Mesenchymal stem cell (in vitro differentiated cells and primary cell): ENCODE results near the gene TNNT3. TPM values are rescaled to one million over a fixed set of nuclear protein-coding genes. Genes with fewer than 3 reads are reported as not detected.

Experiments
- DNase-seq: peaks from one replicate; pipeline ENCODE4 v3.0.0-alpha.2; 2013
- H2AFZ ChIP-seq: one replicate; pipeline ENCODE4 v1.6.1; 2013; ENCODE audit warnings: low read depth, mild to moderate bottlenecking, control low read depth, inconsistent platforms, low read length, moderate library complexity
- H2AK5ac ChIP-seq: 2 replicates; pipeline ENCODE4 v1.6.1; 2013; ENCODE audit warnings: low read length, moderate library complexity, mild to moderate bottlenecking, inconsistent platforms; ENCODE audit not compliant: severe bottlenecking
- H2BK120ac ChIP-seq: one replicate; pipeline ENCODE4 v1.6.1; 2013; ENCODE audit warnings: low read depth, mild to moderate bottlenecking, inconsistent platforms, low read length, moderate library complexity
- H2BK12ac ChIP-seq, 2 experiments: one replicate each; pipeline ENCODE4 v1.6.1; 2013; ENCODE audit warnings: inconsistent platforms in 2 of 2, low read length in 2 of 2, mild to moderate bottlenecking in 2 of 2, moderate library complexity in 2 of 2, control low read depth in 1 of 2
- H2BK15ac ChIP-seq: one replicate; pipeline ENCODE4 v1.6.1; 2013; ENCODE audit warnings: mild to moderate bottlenecking, low read depth, inconsistent platforms; ENCODE audit not compliant: poor library complexity, severe bottlenecking
- H2BK5ac ChIP-seq: 2 replicates; pipeline ENCODE4 v1.6.1; 2013; ENCODE audit warnings: low read depth, mild to moderate bottlenecking, low read length, control low read depth, inconsistent platforms; ENCODE audit not compliant: poor library complexity, severe bottlenecking
- H3K14ac ChIP-seq, 2 experiments: one replicate each; pipeline ENCODE4 v1.6.1; 2013; ENCODE audit warnings: inconsistent platforms in 2 of 2, low read length in 2 of 2, control low read depth in 1 of 2, mild to moderate bottlenecking in 1 of 2, moderate library complexity in 1 of 2
- H3K18ac ChIP-seq, 2 experiments: one replicate each; pipeline ENCODE4 v1.6.1; 2013; ENCODE audit warnings: inconsistent platforms in 2 of 2, low read length in 2 of 2, control low read depth in 1 of 2, low read depth in 1 of 2, mild to moderate bottlenecking in 1 of 2
- H3K23ac ChIP-seq, 2 experiments: one replicate each; pipeline ENCODE4 v1.6.1; 2013; ENCODE audit warnings: inconsistent platforms in 2 of 2, low read length in 2 of 2, mild to moderate bottlenecking in 2 of 2, moderate library complexity in 2 of 2, control low read depth in 1 of 2
- H3K27ac ChIP-seq: 2 replicates; pipeline ENCODE4 v1.5.1; 2013; ENCODE audit warnings: mild to moderate bottlenecking, moderate library complexity, low read length, control low read depth, inconsistent platforms; ENCODE audit not compliant: poor library complexity, severe bottlenecking
- H3K27me3 ChIP-seq, 2 experiments: 2 replicates each; pipeline versions ENCODE4 v1.6.1 to v1.7.0; 2013; ENCODE audit warnings: low read length in 2 of 2, mild to moderate bottlenecking in 2 of 2, moderate library complexity in 2 of 2, control low read depth in 1 of 2, inconsistent platforms in 1 of 2; ENCODE audit not compliant: control insufficient read depth in 1 of 2, insufficient read depth in 1 of 2
- H3K36me3 ChIP-seq, 2 experiments: 2 replicates each; pipeline versions ENCODE4 v1.6.1 to v1.7.0; 2013; ENCODE audit warnings: low read length in 2 of 2, control low read depth in 1 of 2, inconsistent platforms in 1 of 2, low read depth in 1 of 2, mild to moderate bottlenecking in 1 of 2; ENCODE audit not compliant: insufficient read depth in 2 of 2, control insufficient read depth in 1 of 2
- H3K4ac ChIP-seq, 2 experiments: one replicate each; pipeline ENCODE4 v1.6.1; 2013; ENCODE audit warnings: inconsistent platforms in 2 of 2, low read length in 2 of 2, mild to moderate bottlenecking in 2 of 2, moderate library complexity in 2 of 2, control low read depth in 1 of 2, low read depth in 1 of 2
- H3K4me1 ChIP-seq: 2 replicates; pipeline ENCODE4 v1.6.1; 2013; ENCODE audit warnings: low read depth, low read length, control low read depth; ENCODE audit not compliant: control insufficient read depth, insufficient read depth
- H3K4me2 ChIP-seq: 2 replicates; pipeline ENCODE4 v1.6.1; 2013; ENCODE audit warnings: low read length, mild to moderate bottlenecking, inconsistent platforms; ENCODE audit not compliant: poor library complexity, severe bottlenecking
- H3K4me3 ChIP-seq, 2 experiments: 2 replicates each; pipeline versions ENCODE4 v1.5.1 to v1.7.0; 2013; ENCODE audit warnings: low read length in 2 of 2, mild to moderate bottlenecking in 2 of 2, control low read depth in 1 of 2, low read depth in 1 of 2; ENCODE audit not compliant: insufficient read depth in 1 of 2
- H3K79me1 ChIP-seq: replicated peaks from 2 replicates; pipeline ENCODE4 v1.6.1; 2013; ENCODE audit warnings: mild to moderate bottlenecking, control low read depth, low read length, inconsistent platforms; ENCODE audit not compliant: poor library complexity, severe bottlenecking
- H3K9ac ChIP-seq: 2 replicates; pipeline ENCODE4 v1.7.0; 2013; ENCODE audit warnings: mild to moderate bottlenecking, low read length, moderate library complexity
- H3K9me3 ChIP-seq: 2 replicates; pipeline ENCODE4 v1.7.0; 2013; ENCODE audit warnings: mild to moderate bottlenecking, low read length; ENCODE audit not compliant: control insufficient read depth
- H4K8ac ChIP-seq: one replicate; pipeline ENCODE4 v1.6.1; 2013; ENCODE audit warnings: inconsistent platforms, mild to moderate bottlenecking, low read length, moderate library complexity
- H4K91ac ChIP-seq: one replicate; pipeline ENCODE4 v1.6.1; 2013; ENCODE audit warnings: mild to moderate bottlenecking, low read length, inconsistent platforms
- WGBS: methylation state at CpG from one replicate; pipeline ENCODE4 v1.1.7; 2013; ENCODE audit warnings: mixed read lengths; 5-methylcytosine and 5-hydroxymethylcytosine counted together
- polyA plus RNA-seq, 2 experiments: library from polyadenylated mRNA; stranded (reverse); fragments of 200-250 nt; gene quantifications; one replicate each; pipeline ENCODE4 v1.2.3, GENCODE V29; 2013

TNNT3 gene
- not detected for polyA plus RNA-seq (2013, experiment 1 of 2)
- not detected for polyA plus RNA-seq (2013, experiment 2 of 2)

DNA sequence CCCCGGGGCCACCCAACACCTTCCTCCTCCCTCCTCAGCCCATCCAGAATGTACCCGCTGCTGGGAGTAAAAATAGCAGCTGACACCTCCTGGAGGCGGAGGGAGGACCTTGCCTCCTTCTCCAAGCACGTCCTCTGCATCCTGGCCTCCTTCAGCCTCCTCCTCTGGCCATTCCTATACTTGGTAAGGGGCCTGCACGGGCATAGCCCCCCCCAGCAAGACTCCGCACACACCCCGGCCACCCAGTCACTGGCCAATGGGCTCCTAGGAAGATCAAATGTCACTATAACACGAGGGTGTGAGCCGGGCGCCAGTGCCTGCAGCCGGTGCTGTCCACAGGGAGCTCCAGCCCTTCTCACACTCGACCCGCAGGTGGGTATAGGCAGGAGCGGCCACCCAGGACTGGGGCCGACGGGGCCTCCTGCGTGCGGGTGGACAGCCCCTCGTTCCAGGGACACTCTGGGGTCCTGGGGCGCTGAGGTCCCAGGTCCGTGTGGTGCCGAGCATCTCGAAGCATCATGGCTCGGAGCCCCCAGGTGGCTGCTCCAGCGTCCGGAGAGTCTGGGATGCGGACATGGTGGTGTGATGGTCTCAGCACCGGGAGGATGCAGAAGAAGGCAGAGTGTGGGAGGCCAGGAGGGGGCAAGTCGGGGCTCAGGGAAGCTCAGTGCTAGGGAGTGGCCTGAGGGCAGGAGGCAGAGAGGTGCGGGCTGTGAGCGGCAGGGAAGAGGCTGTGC is at the start of gene TNNT3:
TNNT3 (plus strand) TSS at position 313 of the 737 bp plus-strand sequence. CDS start 3,172 bp downstream, outside the sequence.
- Histone ChIP-seq H2BK120ac (no peak within 1 kb of the TSS), H3K23ac (no peak within 1 kb of the TSS), H3K4ac (no peak within 1 kb of the TSS), H3K9me3 (no peaks in the 10 kb centered on the region), H2AK5ac (no peak within 1 kb of the TSS), H2BK12ac (no peak within 1 kb of the TSS), H3K79me1 (no peaks in the 10 kb centered on the region), H2AFZ (no peak within 1 kb of the TSS), H3K18ac (no peak within 1 kb of the TSS), H3K4me3 (no peak within 1 kb of the TSS), H4K8ac (no peak within 1 kb of the TSS), H3K36me3 (no peaks in the 10 kb centered on the region), H2BK15ac (no peak within 1 kb of the TSS), H3K27ac (no peak within 1 kb of the TSS), H3K14ac (no peak within 1 kb of the TSS), H3K9ac (no peak within 1 kb of the TSS), H2BK5ac (no peak within 1 kb of the TSS), H4K91ac (no peak within 1 kb of the TSS), H3K4me2 (no peak within 1 kb of the TSS), H3K4me1 (peaks cover 6% of the 10 kb centered on the region), H3K27me3 (peaks cover 5 to 50% of the 10 kb centered on the region in 2 experiments)
- DNase-seq: no peak
- 86% methylated on average over 31 of the region's 31 CpGs for WGBS

DNA sequence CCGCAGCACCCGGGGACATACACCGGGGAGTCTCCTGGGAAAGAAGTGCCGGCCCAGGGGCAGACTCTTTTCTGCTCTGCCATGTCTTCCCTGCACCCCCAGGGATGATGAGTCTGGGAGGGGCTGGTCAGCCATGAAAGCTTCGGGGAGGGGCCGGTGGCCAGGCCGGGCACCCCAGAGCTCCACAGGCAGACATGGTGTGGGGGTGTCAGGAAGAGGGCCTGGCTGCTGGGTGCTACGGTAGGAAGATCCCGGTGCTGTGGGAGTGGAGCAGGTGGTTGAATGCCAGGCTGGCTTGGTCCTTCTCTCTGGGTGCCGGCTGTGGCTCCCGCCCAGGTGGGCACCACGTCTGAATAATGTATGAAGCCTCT is 49.2 kb upstream of the TNNT3 start:
- H3K18ac ChIP-seq: no peak overlapping the region

DNA sequence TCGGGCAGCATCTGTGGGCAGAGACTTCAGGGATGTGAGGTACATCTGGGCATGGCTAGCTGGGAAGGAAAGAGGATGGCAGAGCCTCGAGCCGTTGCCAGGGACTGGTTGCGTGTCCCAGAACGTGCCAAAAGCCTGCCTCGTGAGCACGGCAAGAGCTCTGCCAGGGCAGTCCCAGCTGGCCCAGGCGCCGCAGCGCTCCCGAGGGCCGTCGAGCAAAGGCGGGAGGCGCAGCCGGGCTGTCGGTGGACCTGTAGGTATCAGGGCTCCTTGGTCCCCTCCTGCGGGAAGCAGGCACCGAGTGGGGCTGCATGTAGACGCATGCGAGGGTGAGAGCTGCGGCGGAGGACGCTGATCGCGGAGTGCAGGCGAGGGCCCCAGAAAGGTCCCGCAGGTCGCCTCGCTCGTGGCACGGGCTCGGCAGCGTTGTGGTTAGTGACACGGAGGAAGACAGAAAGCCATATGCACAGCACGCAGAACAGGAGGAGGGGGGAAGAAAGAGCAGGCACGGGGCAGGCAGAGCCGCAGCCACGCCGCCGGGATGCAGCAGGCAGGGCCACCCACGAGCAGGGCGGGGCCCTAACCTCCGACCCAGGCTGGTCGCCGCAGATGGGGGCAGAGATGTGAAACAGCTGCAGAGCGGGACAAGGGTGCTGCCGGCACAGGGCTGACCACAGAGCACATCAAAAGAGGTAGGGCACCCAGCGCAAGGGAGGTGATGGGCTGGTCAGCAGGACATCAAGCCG is 48.6 kb upstream of the TNNT3 start:
- H4K91ac ChIP-seq: peak overlapping the region; percentile 20
- DNase-seq: peak; percentile 20
- no peak overlapping the region for H2BK15ac ChIP-seq
- H3K14ac ChIP-seq: peak overlapping the region in 1 of 2 experiments; percentile 38
- H3K4ac ChIP-seq: peak overlapping the region in 1 of 2 experiments; percentile 46
- 49% methylated on average over 50 of the region's 50 CpGs for WGBS
- peaks cover 2% of the 10 kb centered on the region for H3K79me1 ChIP-seq
- peaks cover 56% of the 10 kb centered on the region for H3K4me1 ChIP-seq
- peak overlapping the region; percentile 7 for H2AK5ac ChIP-seq
- H3K9ac ChIP-seq: peak overlapping the region; percentile 88
- H3K4me2 ChIP-seq: no peak overlapping the region
- H3K4me3 ChIP-seq: peak overlapping the region in 1 of 2 experiments; percentile 86
- no peak overlapping the region for H2BK120ac ChIP-seq
- no peak overlapping the region for H3K27ac ChIP-seq
- no peak overlapping the region for H3K23ac ChIP-seq
- H4K8ac ChIP-seq: no peak overlapping the region
- no peak overlapping the region for H2BK5ac ChIP-seq
- no peaks in the 10 kb centered on the region for H3K36me3 ChIP-seq
- H3K18ac ChIP-seq: peak overlapping the region; percentile 0 to 16
- no peak overlapping the region for H2AFZ ChIP-seq
- peak overlapping the region in 1 of 2 experiments; percentile 64 for H2BK12ac ChIP-seq
- H3K27me3 ChIP-seq: peaks cover 0 to 32% of the 10 kb centered on the region in 2 experiments
- no peaks in the 10 kb centered on the region for H3K9me3 ChIP-seq

More for the DNA sequence above, 49.2 kb upstream of the TNNT3 start:
- Histone ChIP-seq H2AK5ac (no peak overlapping the region), H3K4me1 (peaks cover 55% of the 10 kb centered on the region), H3K4me2 (no peak overlapping the region), H3K36me3 (no peaks in the 10 kb centered on the region), H2BK120ac (no peak overlapping the region), H3K14ac (no peak overlapping the region), H4K8ac (no peak overlapping the region), H3K9me3 (no peaks in the 10 kb centered on the region), H4K91ac (no peak overlapping the region), H2AFZ (no peak overlapping the region), H3K4ac (no peak overlapping the region), H3K23ac (no peak overlapping the region), H2BK5ac (no peak overlapping the region), H3K4me3 (peak overlapping the region in 1 of 2 experiments; percentile 86), H3K9ac (peak overlapping the region; percentile 88), H3K79me1 (peaks cover 2% of the 10 kb centered on the region), H3K27ac (no peak overlapping the region), H3K27me3 (peaks cover 0 to 32% of the 10 kb centered on the region in 2 experiments), H2BK15ac (no peak overlapping the region), H2BK12ac (peak overlapping the region in 1 of 2 experiments; percentile 64)
- no peak for DNase-seq
- 89% methylated on average over 12 of the region's 12 CpGs for WGBS

DNA sequence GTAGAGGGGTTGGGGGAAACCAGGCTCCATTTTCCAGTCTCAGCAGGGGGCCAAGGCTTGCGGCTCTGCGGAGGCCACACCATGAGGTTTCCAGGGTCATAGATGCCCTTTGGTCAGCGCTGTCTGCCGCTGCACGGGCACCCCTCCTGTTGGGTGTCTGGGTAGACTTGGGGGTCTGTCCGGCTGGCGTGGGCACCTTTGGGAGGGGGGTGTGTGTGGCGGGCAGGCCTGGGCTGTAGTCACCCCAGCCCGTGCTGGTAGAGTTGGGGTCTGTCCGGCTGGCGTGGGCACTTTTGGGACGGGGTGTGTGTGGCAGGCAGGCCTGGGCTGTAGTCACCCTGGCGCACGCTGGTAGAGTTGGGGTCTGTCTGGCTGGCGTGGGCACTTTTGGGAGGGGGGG is 48.0 kb upstream of the TNNT3 start:
- H3K27me3 ChIP-seq: peaks cover 0 to 32% of the 10 kb centered on the region in 2 experiments
- H4K91ac ChIP-seq: peak overlapping the region; percentile 31
- WGBS: 88% methylated on average over 12 of the region's 15 CpGs
- no peak overlapping the region for H3K23ac ChIP-seq
- H3K4me2 ChIP-seq: no peak overlapping the region
- peaks cover 2% of the 10 kb centered on the region for H3K79me1 ChIP-seq
- H2AFZ ChIP-seq: no peak overlapping the region
- H3K36me3 ChIP-seq: no peaks in the 10 kb centered on the region
- H4K8ac ChIP-seq: no peak overlapping the region
- no peak overlapping the region for H3K4ac ChIP-seq
- peak overlapping the region; percentile 88 for H3K9ac ChIP-seq
- H3K4me1 ChIP-seq: peaks cover 62% of the 10 kb centered on the region
- peak overlapping the region; percentile 12 for H2BK15ac ChIP-seq
- no peak overlapping the region for H2BK5ac ChIP-seq
- DNase-seq: no peak
- peak overlapping the region in 1 of 2 experiments; percentile 16 for H3K18ac ChIP-seq
- peak overlapping the region in 1 of 2 experiments; percentile 18 for H3K14ac ChIP-seq
- no peak overlapping the region for H2BK120ac ChIP-seq
- H3K9me3 ChIP-seq: no peaks in the 10 kb centered on the region
- H3K27ac ChIP-seq: no peak overlapping the region
- H2BK12ac ChIP-seq: peak overlapping the region in 1 of 2 experiments; percentile 37
- H2AK5ac ChIP-seq: peak overlapping the region; percentile 27
- H3K4me3 ChIP-seq: peak overlapping the region in 1 of 2 experiments; percentile 86
